Measurements from ENCODE around the gene PROX1.

DNA sequence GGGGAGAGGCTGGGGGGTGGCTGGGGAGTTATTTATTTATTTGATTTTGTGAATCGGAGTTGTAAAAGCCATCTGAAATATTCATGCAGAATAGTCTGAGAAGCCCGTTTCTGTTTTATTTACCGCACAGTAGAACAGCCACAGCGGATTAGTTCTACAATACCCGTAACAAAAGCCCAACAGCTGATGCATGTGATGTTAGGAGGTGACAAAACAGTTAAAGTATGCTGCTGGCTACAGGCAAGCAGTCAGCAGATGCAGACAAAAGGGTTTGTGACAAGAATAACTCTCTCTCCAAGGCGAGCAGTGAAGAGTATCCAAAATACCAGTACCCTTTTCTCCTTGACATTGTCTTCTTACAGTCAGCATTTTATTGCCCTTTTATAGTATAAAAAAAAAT lies 42.0 kb downstream of the PROX1 start:
- TF ChIP-seq, protein P1, sequence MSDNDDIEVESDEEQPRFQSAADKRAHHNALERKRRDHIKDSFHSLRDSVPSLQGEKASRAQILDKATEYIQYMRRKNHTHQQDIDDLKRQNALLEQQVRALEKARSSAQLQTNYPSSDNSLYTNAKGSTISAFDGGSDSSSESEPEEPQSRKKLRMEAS (IDR thresholded peaks at IDR 0.05), result no peak
- TF ChIP-seq EGR1 (IDR thresholded peaks at IDR 0.05) (no peak), RAD21 (IDR thresholded peaks at IDR 0.05; ENCODE audit: low read depth) (no peak), EP300 (IDR thresholded peaks at IDR 0.05; ENCODE audit: borderline replicate concordance) (no peak), YY1 (IDR thresholded peaks at IDR 0.05; ENCODE audit: low read depth) (no peak), CEBPB (IDR thresholded peaks at IDR 0.05) (no peak)
- TF ChIP-seq, protein P2, sequence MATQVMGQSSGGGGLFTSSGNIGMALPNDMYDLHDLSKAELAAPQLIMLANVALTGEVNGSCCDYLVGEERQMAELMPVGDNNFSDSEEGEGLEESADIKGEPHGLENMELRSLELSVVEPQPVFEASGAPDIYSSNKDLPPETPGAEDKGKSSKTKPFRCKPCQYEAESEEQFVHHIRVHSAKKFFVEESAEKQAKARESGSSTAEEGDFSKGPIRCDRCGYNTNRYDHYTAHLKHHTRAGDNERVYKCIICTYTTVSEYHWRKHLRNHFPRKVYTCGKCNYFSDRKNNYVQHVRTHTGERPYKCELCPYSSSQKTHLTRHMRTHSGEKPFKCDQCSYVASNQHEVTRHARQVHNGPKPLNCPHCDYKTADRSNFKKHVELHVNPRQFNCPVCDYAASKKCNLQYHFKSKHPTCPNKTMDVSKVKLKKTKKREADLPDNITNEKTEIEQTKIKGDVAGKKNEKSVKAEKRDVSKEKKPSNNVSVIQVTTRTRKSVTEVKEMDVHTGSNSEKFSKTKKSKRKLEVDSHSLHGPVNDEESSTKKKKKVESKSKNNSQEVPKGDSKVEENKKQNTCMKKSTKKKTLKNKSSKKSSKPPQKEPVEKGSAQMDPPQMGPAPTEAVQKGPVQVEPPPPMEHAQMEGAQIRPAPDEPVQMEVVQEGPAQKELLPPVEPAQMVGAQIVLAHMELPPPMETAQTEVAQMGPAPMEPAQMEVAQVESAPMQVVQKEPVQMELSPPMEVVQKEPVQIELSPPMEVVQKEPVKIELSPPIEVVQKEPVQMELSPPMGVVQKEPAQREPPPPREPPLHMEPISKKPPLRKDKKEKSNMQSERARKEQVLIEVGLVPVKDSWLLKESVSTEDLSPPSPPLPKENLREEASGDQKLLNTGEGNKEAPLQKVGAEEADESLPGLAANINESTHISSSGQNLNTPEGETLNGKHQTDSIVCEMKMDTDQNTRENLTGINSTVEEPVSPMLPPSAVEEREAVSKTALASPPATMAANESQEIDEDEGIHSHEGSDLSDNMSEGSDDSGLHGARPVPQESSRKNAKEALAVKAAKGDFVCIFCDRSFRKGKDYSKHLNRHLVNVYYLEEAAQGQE (IDR thresholded peaks at IDR 0.05; ENCODE audit: low read depth), result no peak
- TF ChIP-seq, protein P3, sequence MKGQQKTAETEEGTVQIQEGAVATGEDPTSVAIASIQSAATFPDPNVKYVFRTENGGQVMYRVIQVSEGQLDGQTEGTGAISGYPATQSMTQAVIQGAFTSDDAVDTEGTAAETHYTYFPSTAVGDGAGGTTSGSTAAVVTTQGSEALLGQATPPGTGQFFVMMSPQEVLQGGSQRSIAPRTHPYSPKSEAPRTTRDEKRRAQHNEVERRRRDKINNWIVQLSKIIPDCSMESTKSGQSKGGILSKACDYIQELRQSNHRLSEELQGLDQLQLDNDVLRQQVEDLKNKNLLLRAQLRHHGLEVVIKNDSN (IDR thresholded peaks at IDR 0.05), result no peak
